ENCODE measurements around the gene DUSP5.

GRCh38 chr10:110501142-110501937, 3.6 kb downstream of the DUSP5 start:
- TF ChIP-seq CTCF (IDR thresholded peaks at IDR 0.05) (no peak), POLR2A (IDR thresholded peaks at IDR 0.05) (peak in 1 of 2 donors; percentile 44)

All from uterus (tissue), 2 donors.